ENCODE measurements around the gene DNAJC1. TPM values are rescaled to one million over a fixed set of nuclear protein-coding genes. Genes with fewer than 3 reads are reported as not detected.

The DNAJC1 gene
- total RNA-seq, 3 donors from 2014 or later: 26.3 to 31.5 (median 30.3) TPM

DNA sequence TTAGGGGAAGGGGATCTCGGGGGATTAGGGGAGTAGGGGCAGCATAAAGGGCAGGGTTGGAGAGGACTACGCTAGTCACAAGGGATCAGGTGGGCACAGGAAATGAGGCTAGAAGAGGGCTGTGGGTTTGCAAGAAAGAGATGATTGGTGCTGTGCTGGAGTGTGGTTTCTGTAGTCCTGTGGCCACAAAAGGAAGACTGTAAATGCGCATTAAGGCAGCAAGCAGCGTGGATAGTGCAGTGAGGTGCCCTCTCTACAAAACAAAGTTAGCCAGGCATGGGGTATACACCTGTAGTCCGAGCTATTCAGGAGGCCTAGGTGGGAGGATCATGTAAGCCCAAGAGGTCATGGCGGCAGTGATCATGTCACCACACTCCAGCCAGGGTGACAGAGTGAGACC lies 257.4 kb downstream of the DNAJC1 start:
- no peak overlapping the region for H3K4me3 ChIP-seq
- H3K9me3 ChIP-seq: no peaks in the 10 kb centered on the region
- ATAC-seq (peak; percentile 51), DNase-seq (no peak)
- intact Hi-C loops (cut with DNase I, micrococcal nuclease): no loop called here
- H3K36me3 ChIP-seq (ENCODE audit: low read depth): no peaks in the 10 kb centered on the region
- peaks cover 4% of the 10 kb centered on the region for H3K4me1 ChIP-seq (ENCODE audit: low read depth)
- TF ChIP-seq, protein P1, sequence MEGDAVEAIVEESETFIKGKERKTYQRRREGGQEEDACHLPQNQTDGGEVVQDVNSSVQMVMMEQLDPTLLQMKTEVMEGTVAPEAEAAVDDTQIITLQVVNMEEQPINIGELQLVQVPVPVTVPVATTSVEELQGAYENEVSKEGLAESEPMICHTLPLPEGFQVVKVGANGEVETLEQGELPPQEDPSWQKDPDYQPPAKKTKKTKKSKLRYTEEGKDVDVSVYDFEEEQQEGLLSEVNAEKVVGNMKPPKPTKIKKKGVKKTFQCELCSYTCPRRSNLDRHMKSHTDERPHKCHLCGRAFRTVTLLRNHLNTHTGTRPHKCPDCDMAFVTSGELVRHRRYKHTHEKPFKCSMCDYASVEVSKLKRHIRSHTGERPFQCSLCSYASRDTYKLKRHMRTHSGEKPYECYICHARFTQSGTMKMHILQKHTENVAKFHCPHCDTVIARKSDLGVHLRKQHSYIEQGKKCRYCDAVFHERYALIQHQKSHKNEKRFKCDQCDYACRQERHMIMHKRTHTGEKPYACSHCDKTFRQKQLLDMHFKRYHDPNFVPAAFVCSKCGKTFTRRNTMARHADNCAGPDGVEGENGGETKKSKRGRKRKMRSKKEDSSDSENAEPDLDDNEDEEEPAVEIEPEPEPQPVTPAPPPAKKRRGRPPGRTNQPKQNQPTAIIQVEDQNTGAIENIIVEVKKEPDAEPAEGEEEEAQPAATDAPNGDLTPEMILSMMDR (IDR thresholded peaks at IDR 0.05): no peak

DNA sequence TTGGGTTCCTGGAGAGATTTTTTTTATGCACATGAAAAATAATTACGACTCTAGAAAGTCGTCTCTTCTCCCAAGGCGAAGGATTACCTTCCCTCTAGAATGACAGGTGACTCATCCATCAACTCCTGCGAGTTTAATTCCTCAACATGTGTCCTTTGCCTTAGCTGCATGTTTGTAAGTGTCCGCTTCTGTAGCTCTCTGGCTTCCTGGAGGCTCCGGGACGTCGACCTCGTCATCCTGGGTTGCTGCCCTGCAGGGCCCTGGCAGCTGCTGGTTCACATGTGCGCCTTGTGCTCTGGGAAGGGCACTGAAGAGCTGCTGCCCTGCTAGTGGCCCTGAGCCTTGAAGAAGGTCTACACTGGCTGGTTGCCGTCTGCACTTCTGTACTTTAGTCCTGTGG lies 259.3 kb downstream of the DNAJC1 start:
- intact Hi-C loops (cut with DNase I, micrococcal nuclease): no loop called here
- H3K4me3 ChIP-seq: no peak overlapping the region
- no peak for ATAC-seq
- H3K9me3 ChIP-seq: no peaks in the 10 kb centered on the region
- TF ChIP-seq, protein P1 (IDR thresholded peaks at IDR 0.05): no peak
- H3K36me3 ChIP-seq (ENCODE audit: low read depth): no peaks in the 10 kb centered on the region
- DNase-seq: no peak
- H3K4me1 ChIP-seq (ENCODE audit: low read depth): no peaks in the 10 kb centered on the region

DNA sequence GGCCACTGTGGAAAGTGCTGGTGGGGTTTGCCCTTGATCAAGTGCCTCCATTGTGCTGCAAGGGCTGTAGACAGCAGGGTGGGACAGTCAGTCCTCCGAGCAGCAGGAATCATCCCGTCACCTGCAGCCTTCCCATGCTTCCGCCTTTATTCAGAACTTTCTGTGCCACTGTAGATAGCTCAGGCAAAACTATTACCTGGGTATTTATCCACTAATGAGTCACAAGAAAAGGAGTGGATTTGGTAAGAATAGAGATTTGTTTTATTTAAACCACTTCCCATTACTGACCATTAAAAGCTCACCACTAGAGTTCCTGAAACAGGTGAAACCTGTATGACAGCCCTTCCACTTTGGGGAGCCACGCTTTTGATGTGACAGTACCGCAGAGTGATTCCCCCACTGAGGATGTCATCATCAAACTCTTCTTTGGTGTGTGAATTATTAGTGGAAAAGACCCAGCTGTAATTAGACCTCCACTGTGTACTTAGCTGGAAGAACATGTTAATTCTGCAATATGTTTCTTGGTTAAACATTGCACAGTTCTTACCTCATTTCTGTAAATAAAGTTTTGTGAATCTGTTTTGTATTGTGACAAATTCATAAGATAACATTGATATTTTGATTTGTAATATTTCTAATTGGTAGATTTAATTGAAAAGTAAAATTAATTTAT lies 260.7 kb downstream of the DNAJC1 start:
- intact Hi-C loops (cut with DNase I, micrococcal nuclease): no loop called here
- DNase-seq: no peak
- Histone ChIP-seq H3K4me1 (ENCODE audit: low read depth) (no peaks in the 10 kb centered on the region), H3K9me3 (no peaks in the 10 kb centered on the region), H3K4me3 (no peak overlapping the region), H3K36me3 (ENCODE audit: low read depth) (no peaks in the 10 kb centered on the region)
- no peak for ATAC-seq
- TF ChIP-seq, protein P1 (IDR thresholded peaks at IDR 0.05): no peak

DNA sequence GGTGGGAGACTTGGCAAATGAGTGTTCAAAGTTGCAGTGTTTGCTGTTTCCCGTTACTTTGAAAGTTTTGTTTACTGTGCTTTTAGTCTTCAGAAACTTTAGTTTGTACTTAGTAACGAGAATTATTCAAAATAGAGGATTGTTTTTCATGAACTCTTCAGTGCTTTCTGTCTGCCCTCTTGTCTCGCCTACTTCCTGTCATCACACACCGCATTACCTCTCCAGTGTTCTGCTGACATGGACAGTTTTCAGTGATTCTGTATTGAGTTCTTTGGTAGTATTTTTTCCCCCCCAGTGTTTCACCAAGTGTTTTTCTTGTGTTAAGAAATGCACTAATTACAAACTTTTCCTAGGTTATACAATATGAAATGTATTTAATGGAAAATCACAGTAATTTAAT lies 262.5 kb downstream of the DNAJC1 start:
- H3K4me1 ChIP-seq (ENCODE audit: low read depth): no peaks in the 10 kb centered on the region
- ATAC-seq (peak; percentile 59), DNase-seq (no peak)
- intact Hi-C loops (cut with DNase I, micrococcal nuclease): no loop called here
- TF ChIP-seq, protein P1 (IDR thresholded peaks at IDR 0.05): no peak
- H3K9me3 ChIP-seq: no peaks in the 10 kb centered on the region
- H3K4me3 ChIP-seq: no peak overlapping the region
- no peaks in the 10 kb centered on the region for H3K36me3 ChIP-seq (ENCODE audit: low read depth)

DNA sequence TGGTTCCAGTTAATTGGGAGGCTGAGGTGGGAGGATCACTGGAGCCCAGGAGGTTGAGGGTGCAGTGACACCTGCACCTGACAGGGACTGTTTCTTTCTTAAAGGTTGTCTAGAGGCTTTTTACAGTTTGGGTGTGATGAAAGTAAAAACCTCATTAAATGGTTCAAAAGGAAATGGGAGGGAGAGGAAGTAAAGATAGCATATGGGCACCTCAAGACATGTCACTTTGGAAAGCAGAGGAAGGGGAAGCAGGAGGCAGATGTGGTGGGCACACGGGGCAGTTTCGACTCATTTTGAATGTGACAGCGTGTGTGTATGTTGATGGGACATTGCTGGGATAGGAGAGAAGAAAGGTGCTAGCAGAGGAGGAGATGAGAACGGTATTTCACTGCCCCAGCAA lies 266.4 kb downstream of the DNAJC1 start:
- intact Hi-C loops (cut with DNase I, micrococcal nuclease): no loop called here
- Histone ChIP-seq H3K4me1 (ENCODE audit: low read depth) (no peaks in the 10 kb centered on the region), H3K36me3 (ENCODE audit: low read depth) (no peaks in the 10 kb centered on the region), H3K9me3 (no peaks in the 10 kb centered on the region), H3K4me3 (no peak overlapping the region)
- TF ChIP-seq, protein P1 (IDR thresholded peaks at IDR 0.05): no peak
- no peak for DNase-seq
- no peak for ATAC-seq

DNA sequence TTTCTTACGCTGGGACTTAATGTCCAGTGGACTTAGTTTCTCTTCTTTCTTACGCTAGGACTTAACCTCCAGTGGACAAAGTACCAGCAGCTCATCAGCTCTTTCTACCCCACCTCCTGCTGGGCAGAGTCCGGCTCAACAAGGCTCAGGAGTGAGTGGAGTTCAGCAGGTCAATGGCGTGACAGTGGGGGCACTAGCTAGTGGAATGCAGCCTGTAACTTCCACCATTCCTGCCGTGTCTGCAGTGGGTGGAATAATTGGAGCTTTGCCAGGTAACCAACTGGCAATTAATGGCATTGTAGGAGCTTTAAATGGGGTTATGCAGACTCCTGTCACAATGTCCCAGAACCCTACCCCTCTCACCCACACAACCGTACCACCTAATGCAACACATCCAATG lies 269.8 kb downstream of the DNAJC1 start:
- no peaks in the 10 kb centered on the region for H3K4me1 ChIP-seq (ENCODE audit: low read depth)
- no peaks in the 10 kb centered on the region for H3K36me3 ChIP-seq (ENCODE audit: low read depth)
- DNase-seq: no peak

More for the DNA sequence above, 269.8 kb downstream of the DNAJC1 start:
- no peak overlapping the region for H3K4me3 ChIP-seq
- ATAC-seq: no peak
- TF ChIP-seq, protein P1 (IDR thresholded peaks at IDR 0.05): no peak
- intact Hi-C loops (cut with DNase I, micrococcal nuclease): no loop called here
- H3K9me3 ChIP-seq: no peaks in the 10 kb centered on the region

All from mucosa of descending colon (tissue), 3 donors.